NCI-H524 (cell line): ENCODE data around the gene GHR.

Experiments used
- DNase-seq, 2 experiments: peaks; one replicate each; lab custom pipeline; 2025; lab: John Stamatoyannopoulos, UW

GHR gene

GRCh38 chr5:42462083-42462482 is 38.8 kb downstream of the GHR start:
- DNase-seq, result no peak

GRCh38 chr5:42467572-42467971 is 44.3 kb downstream of the GHR start:
- DNase-seq, result no peak

GRCh38 chr5:42467981-42468524 is 44.8 kb downstream of the GHR start:
- DNase-seq, result no peak

- DNase-seq, result no peak
Measured at GRCh38 chr5:42483472-42484154, 60.4 kb downstream of the GHR start.

GRCh38 chr5:42487077-42487476 is 63.8 kb downstream of the GHR start:
- no peak for DNase-seq

GRCh38 chr5:42487821-42488220 is 64.6 kb downstream of the GHR start:
- DNase-seq, result no peak

- DNase-seq, result no peak
Measured at GRCh38 chr5:42490831-42491230, 67.6 kb downstream of the GHR start.

GRCh38 chr5:42491699-42492098 is 68.5 kb downstream of the GHR start:
- DNase-seq, result no peak

- no peak for DNase-seq
Measured at GRCh38 chr5:42492974-42493373, 69.7 kb downstream of the GHR start.

- no peak for DNase-seq
Measured at GRCh38 chr5:42494414-42494813, 71.2 kb downstream of the GHR start.

GRCh38 chr5:42495914-42496313 is 72.7 kb downstream of the GHR start:
- DNase-seq, result no peak

- DNase-seq, result no peak
Measured at GRCh38 chr5:42496397-42497156, 73.3 kb downstream of the GHR start.

GRCh38 chr5:42498000-42498399 is 74.8 kb downstream of the GHR start:
- DNase-seq, result no peak

GRCh38 chr5:42499016-42499415 is 75.8 kb downstream of the GHR start:
- DNase-seq, result no peak

GRCh38 chr5:42500003-42500599 is 76.9 kb downstream of the GHR start:
- no peak for DNase-seq

GRCh38 chr5:42502613-42503470 is 79.6 kb downstream of the GHR start:
- no peak for DNase-seq

GRCh38 chr5:42506662-42507061 is 83.4 kb downstream of the GHR start:
- DNase-seq, result no peak

- no peak for DNase-seq
Measured at GRCh38 chr5:42507451-42508097, 84.3 kb downstream of the GHR start.

- DNase-seq, result no peak
Measured at GRCh38 chr5:42513246-42513645, 90.0 kb downstream of the GHR start.

GRCh38 chr5:42514754-42515153 is 91.5 kb downstream of the GHR start:
- no peak for DNase-seq

GRCh38 chr5:42515504-42515903 is 92.3 kb downstream of the GHR start:
- no peak for DNase-seq
